ENCODE measurements around the gene NUBP2.

Gene NUBP2

DNA sequence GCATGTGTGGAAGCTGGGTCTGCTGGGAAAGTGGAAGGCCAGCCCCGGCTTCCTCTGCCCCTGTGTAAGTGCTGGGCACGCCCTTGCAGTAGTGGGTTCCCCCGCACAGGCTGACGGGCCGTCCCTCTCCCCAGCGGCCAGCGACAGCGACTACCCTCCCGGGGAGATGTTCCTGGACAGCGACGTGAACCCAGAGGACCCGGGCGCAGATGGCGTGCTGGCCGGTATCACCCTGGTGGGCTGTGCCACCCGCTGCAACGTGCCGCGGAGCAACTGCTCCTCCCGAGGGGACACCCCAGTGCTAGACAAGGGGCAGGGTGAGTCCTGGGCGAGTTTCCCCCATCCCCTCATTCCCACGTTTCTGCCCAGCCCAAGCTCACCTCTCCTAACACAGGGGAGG, 16.9 kb upstream of the NUBP2 start:
- ATAC-seq: no peak

DNA sequence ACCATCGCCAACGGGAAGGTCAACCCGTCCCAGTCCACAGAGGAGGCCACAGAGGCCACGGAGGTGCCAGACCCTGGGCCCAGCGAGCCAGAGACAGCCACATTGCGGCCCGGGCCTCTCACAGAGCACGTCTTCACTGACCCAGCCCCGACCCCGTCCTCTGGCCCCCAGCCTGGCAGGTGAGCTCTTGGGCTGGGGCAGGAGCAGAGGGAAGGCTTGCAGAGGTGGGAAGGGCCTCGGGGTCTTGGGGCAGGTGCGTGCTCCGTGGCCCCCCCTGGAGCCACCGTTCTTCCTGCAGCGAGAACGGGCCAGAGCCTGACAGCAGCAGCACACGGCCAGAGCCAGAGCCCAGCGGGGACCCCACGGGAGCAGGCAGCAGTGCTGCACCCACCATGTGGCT, 16.5 kb upstream of the NUBP2 start:
- TF ChIP-seq ISL1 (CRISPR knock-in tag; IDR thresholded peaks at IDR 0.05) (no peak), ZFP30 (CRISPR knock-in tag; IDR thresholded peaks at IDR 0.05) (no peak), RARB (CRISPR knock-in tag; IDR thresholded peaks at IDR 0.05) (no peak), PPARA (CRISPR knock-in tag; IDR thresholded peaks at IDR 0.05; ENCODE audit: borderline replicate concordance) (no peak), ZFP3 (CRISPR knock-in tag; IDR thresholded peaks at IDR 0.05) (no peak), GLIS3 (CRISPR knock-in tag; IDR thresholded peaks at IDR 0.05) (no peak), ZNF8 (CRISPR knock-in tag; IDR thresholded peaks at IDR 0.05) (no peak), ZC3H10 (CRISPR knock-in tag; IDR thresholded peaks at IDR 0.05) (no peak)
- TF ChIP-seq, protein P1, sequence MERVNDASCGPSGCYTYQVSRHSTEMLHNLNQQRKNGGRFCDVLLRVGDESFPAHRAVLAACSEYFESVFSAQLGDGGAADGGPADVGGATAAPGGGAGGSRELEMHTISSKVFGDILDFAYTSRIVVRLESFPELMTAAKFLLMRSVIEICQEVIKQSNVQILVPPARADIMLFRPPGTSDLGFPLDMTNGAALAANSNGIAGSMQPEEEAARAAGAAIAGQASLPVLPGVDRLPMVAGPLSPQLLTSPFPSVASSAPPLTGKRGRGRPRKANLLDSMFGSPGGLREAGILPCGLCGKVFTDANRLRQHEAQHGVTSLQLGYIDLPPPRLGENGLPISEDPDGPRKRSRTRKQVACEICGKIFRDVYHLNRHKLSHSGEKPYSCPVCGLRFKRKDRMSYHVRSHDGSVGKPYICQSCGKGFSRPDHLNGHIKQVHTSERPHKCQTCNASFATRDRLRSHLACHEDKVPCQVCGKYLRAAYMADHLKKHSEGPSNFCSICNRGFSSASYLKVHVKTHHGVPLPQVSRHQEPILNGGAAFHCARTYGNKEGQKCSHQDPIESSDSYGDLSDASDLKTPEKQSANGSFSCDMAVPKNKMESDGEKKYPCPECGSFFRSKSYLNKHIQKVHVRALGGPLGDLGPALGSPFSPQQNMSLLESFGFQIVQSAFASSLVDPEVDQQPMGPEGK (CRISPR knock-in tag; IDR thresholded peaks at IDR 0.05; ENCODE audit: borderline replicate concordance): no peak
- TF ChIP-seq, protein P2, sequence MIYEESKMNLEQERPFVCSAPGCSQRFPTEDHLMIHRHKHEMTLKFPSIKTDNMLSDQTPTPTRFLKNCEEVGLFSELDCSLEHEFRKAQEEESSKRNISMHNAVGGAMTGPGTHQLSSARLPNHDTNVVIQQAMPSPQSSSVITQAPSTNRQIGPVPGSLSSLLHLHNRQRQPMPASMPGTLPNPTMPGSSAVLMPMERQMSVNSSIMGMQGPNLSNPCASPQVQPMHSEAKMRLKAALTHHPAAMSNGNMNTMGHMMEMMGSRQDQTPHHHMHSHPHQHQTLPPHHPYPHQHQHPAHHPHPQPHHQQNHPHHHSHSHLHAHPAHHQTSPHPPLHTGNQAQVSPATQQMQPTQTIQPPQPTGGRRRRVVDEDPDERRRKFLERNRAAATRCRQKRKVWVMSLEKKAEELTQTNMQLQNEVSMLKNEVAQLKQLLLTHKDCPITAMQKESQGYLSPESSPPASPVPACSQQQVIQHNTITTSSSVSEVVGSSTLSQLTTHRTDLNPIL (CRISPR knock-in tag; IDR thresholded peaks at IDR 0.05; ENCODE audit: low read depth): no peak
- TF ChIP-seq, protein P3, sequence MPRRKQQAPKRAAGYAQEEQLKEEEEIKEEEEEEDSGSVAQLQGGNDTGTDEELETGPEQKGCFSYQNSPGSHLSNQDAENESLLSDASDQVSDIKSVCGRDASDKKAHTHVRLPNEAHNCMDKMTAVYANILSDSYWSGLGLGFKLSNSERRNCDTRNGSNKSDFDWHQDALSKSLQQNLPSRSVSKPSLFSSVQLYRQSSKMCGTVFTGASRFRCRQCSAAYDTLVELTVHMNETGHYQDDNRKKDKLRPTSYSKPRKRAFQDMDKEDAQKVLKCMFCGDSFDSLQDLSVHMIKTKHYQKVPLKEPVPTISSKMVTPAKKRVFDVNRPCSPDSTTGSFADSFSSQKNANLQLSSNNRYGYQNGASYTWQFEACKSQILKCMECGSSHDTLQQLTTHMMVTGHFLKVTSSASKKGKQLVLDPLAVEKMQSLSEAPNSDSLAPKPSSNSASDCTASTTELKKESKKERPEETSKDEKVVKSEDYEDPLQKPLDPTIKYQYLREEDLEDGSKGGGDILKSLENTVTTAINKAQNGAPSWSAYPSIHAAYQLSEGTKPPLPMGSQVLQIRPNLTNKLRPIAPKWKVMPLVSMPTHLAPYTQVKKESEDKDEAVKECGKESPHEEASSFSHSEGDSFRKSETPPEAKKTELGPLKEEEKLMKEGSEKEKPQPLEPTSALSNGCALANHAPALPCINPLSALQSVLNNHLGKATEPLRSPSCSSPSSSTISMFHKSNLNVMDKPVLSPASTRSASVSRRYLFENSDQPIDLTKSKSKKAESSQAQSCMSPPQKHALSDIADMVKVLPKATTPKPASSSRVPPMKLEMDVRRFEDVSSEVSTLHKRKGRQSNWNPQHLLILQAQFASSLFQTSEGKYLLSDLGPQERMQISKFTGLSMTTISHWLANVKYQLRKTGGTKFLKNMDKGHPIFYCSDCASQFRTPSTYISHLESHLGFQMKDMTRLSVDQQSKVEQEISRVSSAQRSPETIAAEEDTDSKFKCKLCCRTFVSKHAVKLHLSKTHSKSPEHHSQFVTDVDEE (CRISPR knock-in tag; IDR thresholded peaks at IDR 0.05): no peak
- no peak for ATAC-seq

More for the DNA sequence above, 16.9 kb upstream of the NUBP2 start:
- TF ChIP-seq, protein P2 (CRISPR knock-in tag; IDR thresholded peaks at IDR 0.05; ENCODE audit: low read depth): no peak
- TF ChIP-seq ISL1 (CRISPR knock-in tag; IDR thresholded peaks at IDR 0.05): no peak

DNA sequence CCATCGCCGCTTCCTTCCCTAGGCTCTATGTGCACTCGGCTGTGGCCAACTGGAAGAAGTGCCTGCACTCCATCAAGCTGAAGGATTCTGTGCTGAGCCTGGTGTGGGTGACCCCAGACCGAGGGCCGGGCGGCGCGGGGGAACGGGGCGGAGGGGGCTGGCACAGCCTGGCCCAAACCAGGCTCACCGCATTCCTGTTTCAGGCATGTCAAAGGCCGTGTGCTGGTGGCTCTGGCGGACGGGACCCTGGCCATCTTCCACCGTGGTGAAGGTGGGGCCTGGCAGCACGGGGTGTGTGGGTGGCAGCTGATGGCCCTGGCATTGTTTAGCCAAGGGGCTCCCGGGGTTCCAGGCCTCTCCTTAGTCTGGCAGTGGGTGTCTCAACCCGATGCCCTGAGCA, 16.1 kb upstream of the NUBP2 start:
- no peak for ATAC-seq
- TF ChIP-seq, protein P3 (CRISPR knock-in tag; IDR thresholded peaks at IDR 0.05): no peak
- no peak for TF ChIP-seq GLIS3 (CRISPR knock-in tag; IDR thresholded peaks at IDR 0.05)
- TF ChIP-seq, protein P2 (CRISPR knock-in tag; IDR thresholded peaks at IDR 0.05; ENCODE audit: low read depth): no peak
- no peak for TF ChIP-seq ZNF70 (CRISPR knock-in tag; IDR thresholded peaks at IDR 0.05)
- TF ChIP-seq, protein P4, sequence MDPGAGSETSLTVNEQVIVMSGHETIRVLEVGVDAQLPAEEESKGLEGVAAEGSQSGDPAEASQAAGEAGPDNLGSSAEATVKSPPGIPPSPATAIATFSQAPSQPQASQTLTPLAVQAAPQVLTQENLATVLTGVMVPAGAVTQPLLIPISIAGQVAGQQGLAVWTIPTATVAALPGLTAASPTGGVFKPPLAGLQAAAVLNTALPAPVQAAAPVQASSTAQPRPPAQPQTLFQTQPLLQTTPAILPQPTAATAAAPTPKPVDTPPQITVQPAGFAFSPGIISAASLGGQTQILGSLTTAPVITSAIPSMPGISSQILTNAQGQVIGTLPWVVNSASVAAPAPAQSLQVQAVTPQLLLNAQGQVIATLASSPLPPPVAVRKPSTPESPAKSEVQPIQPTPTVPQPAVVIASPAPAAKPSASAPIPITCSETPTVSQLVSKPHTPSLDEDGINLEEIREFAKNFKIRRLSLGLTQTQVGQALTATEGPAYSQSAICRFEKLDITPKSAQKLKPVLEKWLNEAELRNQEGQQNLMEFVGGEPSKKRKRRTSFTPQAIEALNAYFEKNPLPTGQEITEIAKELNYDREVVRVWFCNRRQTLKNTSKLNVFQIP (CRISPR knock-in tag; IDR thresholded peaks at IDR 0.05; ENCODE audit: borderline replicate concordance, low read depth): no peak
- TF ChIP-seq, protein P1 (CRISPR knock-in tag; IDR thresholded peaks at IDR 0.05; ENCODE audit: borderline replicate concordance): no peak
- TF ChIP-seq CSDC2 (CRISPR knock-in tag; IDR thresholded peaks at IDR 0.05): no peak
